ENCODE data around the gene THSD7A.

DNA sequence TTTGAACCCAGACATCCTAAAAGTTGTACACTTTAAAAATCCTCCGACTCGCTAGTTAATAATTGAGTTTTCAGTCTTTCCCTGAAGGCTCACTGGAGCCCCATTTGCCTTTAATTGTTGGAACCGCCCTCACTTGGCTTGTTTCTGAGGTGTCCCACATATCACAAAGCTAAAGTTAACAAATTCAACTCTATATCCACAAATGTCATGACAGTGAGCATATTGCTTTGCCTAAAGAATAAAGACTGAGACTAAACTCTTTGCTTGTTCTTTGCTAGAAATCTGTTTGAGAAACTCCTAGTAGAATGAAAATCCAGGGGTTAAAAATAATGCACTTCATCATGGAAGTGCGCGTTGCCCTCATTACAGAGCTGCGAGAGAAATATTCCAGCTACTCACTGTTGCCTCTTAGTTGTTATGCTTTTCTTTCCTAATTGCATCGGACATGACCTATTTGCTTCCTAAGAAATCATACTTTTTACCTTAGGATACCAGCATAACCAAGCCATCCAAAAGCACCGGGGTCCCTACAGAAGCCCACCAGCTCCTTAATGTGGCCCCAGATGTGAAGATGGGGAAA lies 752 bp downstream of the THSD7A start:
- TF ChIP-seq NFE2L1 (CRISPR knock-in tag; IDR thresholded peaks at IDR 0.05), result no peak
- TF ChIP-seq, protein P1, sequence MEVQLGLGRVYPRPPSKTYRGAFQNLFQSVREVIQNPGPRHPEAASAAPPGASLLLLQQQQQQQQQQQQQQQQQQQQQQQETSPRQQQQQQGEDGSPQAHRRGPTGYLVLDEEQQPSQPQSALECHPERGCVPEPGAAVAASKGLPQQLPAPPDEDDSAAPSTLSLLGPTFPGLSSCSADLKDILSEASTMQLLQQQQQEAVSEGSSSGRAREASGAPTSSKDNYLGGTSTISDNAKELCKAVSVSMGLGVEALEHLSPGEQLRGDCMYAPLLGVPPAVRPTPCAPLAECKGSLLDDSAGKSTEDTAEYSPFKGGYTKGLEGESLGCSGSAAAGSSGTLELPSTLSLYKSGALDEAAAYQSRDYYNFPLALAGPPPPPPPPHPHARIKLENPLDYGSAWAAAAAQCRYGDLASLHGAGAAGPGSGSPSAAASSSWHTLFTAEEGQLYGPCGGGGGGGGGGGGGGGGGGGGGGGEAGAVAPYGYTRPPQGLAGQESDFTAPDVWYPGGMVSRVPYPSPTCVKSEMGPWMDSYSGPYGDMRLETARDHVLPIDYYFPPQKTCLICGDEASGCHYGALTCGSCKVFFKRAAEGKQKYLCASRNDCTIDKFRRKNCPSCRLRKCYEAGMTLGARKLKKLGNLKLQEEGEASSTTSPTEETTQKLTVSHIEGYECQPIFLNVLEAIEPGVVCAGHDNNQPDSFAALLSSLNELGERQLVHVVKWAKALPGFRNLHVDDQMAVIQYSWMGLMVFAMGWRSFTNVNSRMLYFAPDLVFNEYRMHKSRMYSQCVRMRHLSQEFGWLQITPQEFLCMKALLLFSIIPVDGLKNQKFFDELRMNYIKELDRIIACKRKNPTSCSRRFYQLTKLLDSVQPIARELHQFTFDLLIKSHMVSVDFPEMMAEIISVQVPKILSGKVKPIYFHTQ (CRISPR knock-in tag; IDR thresholded peaks at IDR 0.05), result no peak
- TF ChIP-seq, protein P2, sequence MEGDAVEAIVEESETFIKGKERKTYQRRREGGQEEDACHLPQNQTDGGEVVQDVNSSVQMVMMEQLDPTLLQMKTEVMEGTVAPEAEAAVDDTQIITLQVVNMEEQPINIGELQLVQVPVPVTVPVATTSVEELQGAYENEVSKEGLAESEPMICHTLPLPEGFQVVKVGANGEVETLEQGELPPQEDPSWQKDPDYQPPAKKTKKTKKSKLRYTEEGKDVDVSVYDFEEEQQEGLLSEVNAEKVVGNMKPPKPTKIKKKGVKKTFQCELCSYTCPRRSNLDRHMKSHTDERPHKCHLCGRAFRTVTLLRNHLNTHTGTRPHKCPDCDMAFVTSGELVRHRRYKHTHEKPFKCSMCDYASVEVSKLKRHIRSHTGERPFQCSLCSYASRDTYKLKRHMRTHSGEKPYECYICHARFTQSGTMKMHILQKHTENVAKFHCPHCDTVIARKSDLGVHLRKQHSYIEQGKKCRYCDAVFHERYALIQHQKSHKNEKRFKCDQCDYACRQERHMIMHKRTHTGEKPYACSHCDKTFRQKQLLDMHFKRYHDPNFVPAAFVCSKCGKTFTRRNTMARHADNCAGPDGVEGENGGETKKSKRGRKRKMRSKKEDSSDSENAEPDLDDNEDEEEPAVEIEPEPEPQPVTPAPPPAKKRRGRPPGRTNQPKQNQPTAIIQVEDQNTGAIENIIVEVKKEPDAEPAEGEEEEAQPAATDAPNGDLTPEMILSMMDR (IDR thresholded peaks at IDR 0.05), result no peak
- TF ChIP-seq NR2C2 (CRISPR knock-in tag; IDR thresholded peaks at IDR 0.05), result no peak
- TF ChIP-seq, protein P3, sequence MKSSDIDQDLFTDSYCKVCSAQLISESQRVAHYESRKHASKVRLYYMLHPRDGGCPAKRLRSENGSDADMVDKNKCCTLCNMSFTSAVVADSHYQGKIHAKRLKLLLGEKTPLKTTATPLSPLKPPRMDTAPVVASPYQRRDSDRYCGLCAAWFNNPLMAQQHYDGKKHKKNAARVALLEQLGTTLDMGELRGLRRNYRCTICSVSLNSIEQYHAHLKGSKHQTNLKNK (CRISPR knock-in tag; IDR thresholded peaks at IDR 0.05), result no peak
